GM21723 (cell line): ENCODE measurements around the gene FLT4.

Source experiments
- ATAC-seq: cut with Tn5 transposase; IDR thresholded peaks from one replicate; pipeline ENCODE4 v1.9.1; 2021; ENCODE audit warnings: mild to moderate bottlenecking, moderate library complexity; ENCODE audit not compliant: unreplicated experiment

Gene FLT4

GRCh38 chr5:180643191-180643851 lies 6.1 kb downstream of the FLT4 start:
- ATAC-seq: no peak

- no peak for ATAC-seq
These were observed 6.6 kb downstream of the FLT4 start for GRCh38 chr5:180642779-180643178.

- ATAC-seq: no peak
These were observed 7.1 kb downstream of the FLT4 start for GRCh38 chr5:180642181-180642775.

- no peak for ATAC-seq
These were observed 7.9 kb downstream of the FLT4 start for GRCh38 chr5:180641566-180641900.

GRCh38 chr5:180640861-180641565 lies 8.4 kb downstream of the FLT4 start:
- ATAC-seq: no peak

GRCh38 chr5:180640611-180640860 lies 8.9 kb downstream of the FLT4 start:
- ATAC-seq: no peak

GRCh38 chr5:180639741-180640610 lies 9.4 kb downstream of the FLT4 start:
- no peak for ATAC-seq

- no peak for ATAC-seq
These were observed 10.1 kb downstream of the FLT4 start for GRCh38 chr5:180639287-180639686.

- ATAC-seq: no peak
These were observed 11.3 kb downstream of the FLT4 start for GRCh38 chr5:180637962-180638680.

- ATAC-seq: no peak
These were observed 12.9 kb downstream of the FLT4 start for GRCh38 chr5:180636403-180637075.

GRCh38 chr5:180636016-180636402 lies 13.4 kb downstream of the FLT4 start:
- ATAC-seq: no peak

- ATAC-seq: no peak
These were observed 15.9 kb downstream of the FLT4 start for GRCh38 chr5:180633283-180634177.

- ATAC-seq: no peak
These were observed 16.6 kb downstream of the FLT4 start for GRCh38 chr5:180632768-180633167.

GRCh38 chr5:180631549-180632383 lies 17.6 kb downstream of the FLT4 start:
- no peak for ATAC-seq

- no peak for ATAC-seq
These were observed 19.0 kb downstream of the FLT4 start for GRCh38 chr5:180630426-180630825.

- no peak for ATAC-seq
These were observed 19.5 kb downstream of the FLT4 start for GRCh38 chr5:180629831-180630382.

GRCh38 chr5:180628827-180629750 lies 20.3 kb downstream of the FLT4 start:
- no peak for ATAC-seq
